Fibroblast of skin of left quadriceps (primary cell): ENCODE results near the gene FANK1.
"Not testable (repeated sequence)": the region's sequence is repeated elsewhere in the genome, so short reads cannot be mapped to it uniquely, and the experiment has no call there.

Source experiments
- DNase-seq, 2 experiments: peaks; one replicate each; pipeline ENCODE4 v3.0.0-alpha.2; 2013; ENCODE audit warnings: low read depth in 2 of 2

The FANK1 gene

GRCh38 chr10:125928928-125929585 lies 32.7 kb downstream of the FANK1 start:
- no peak for DNase-seq

GRCh38 chr10:125929618-125930017 lies 33.3 kb downstream of the FANK1 start:
- no peak for DNase-seq

GRCh38 chr10:125933693-125934092 lies 37.3 kb downstream of the FANK1 start:
- no peak for DNase-seq

- DNase-seq = no peak
Observed at GRCh38 chr10:125936331-125936730, 40.0 kb downstream of the FANK1 start.

- no peak for DNase-seq
Observed at GRCh38 chr10:125940515-125940914, 44.2 kb downstream of the FANK1 start.

- DNase-seq = no peak
Observed at GRCh38 chr10:125951290-125951689, 54.9 kb downstream of the FANK1 start.

- no peak for DNase-seq
Observed at GRCh38 chr10:125953778-125954385, 57.5 kb downstream of the FANK1 start.

- no peak for DNase-seq
Observed at GRCh38 chr10:125955766-125956165, 59.4 kb downstream of the FANK1 start.

- DNase-seq = no peak
Observed at GRCh38 chr10:125961743-125962142, 65.4 kb downstream of the FANK1 start.

- DNase-seq = no peak
Observed at GRCh38 chr10:125962200-125962599, 65.8 kb downstream of the FANK1 start.

- no peak for DNase-seq
Observed at GRCh38 chr10:125964558-125964957, 68.2 kb downstream of the FANK1 start.

- DNase-seq = no peak
Observed at GRCh38 chr10:125967533-125967932, 71.2 kb downstream of the FANK1 start.

- not testable (repeated sequence) for DNase-seq
Observed at GRCh38 chr10:125970077-125970630, 73.8 kb downstream of the FANK1 start.

- DNase-seq = no peak
Observed at GRCh38 chr10:125976960-125977605, 80.7 kb downstream of the FANK1 start.

- DNase-seq = no peak
Observed at GRCh38 chr10:125979976-125980375, 83.6 kb downstream of the FANK1 start.

GRCh38 chr10:125980521-125981035 lies 84.2 kb downstream of the FANK1 start:
- no peak for DNase-seq

- peak; percentile 57 to 64 for DNase-seq
Observed at GRCh38 chr10:125982260-125982948, 86.0 kb downstream of the FANK1 start.

GRCh38 chr10:125983161-125983560 lies 86.8 kb downstream of the FANK1 start:
- DNase-seq = no peak

GRCh38 chr10:125983656-125984055 lies 87.3 kb downstream of the FANK1 start:
- DNase-seq = no peak

GRCh38 chr10:125984346-125984745 lies 88.0 kb downstream of the FANK1 start:
- no peak for DNase-seq

GRCh38 chr10:125984865-125985495 lies 88.6 kb downstream of the FANK1 start:
- no peak for DNase-seq
